Skin of body (tissue), 2 donors: ENCODE measurements around the gene KIAA0825. TPM values are rescaled to one million over a fixed set of nuclear protein-coding genes. Genes with fewer than 3 reads are reported as not detected.

Experiments
- DNase-seq: peaks from one replicate; lab custom pipeline; 2025; lab: John Stamatoyannopoulos, UW
- total RNA-seq: library from RNA; depleted of rRNA; stranded (reverse); fragments of >200 nt; gene quantifications from one replicate; pipeline ENCODE4 v1.2.3, GENCODE V29; 2014

KIAA0825 gene
- total RNA-seq, 1 donor from 2014 or later: 13.4 TPM

DNA sequence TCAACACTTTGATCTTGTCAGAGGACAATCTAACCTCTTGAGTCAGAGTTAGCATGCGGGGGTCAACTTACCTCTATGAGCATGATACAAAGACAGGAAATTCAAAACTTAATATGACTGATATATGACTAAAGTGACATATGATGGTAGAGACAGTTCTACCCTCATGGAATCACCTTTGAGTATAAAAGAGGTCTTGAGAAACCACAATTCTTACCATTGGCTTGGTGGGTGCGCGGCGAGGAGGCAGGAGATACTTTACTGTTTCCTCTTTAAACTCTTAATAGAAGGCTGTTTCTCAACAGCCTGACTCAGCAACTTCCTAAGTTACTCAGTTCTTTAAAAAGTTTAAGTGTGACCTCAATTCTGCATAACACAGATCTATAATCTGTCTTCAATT lies 372.8 kb downstream of the KIAA0825 start:
- DNase-seq: no peak

- no peak for DNase-seq
Observed at GRCh38 chr5:94244921-94245320, 373.5 kb downstream of the KIAA0825 start.

- DNase-seq: no peak
Observed at GRCh38 chr5:94243612-94244011, 374.8 kb downstream of the KIAA0825 start.

DNA sequence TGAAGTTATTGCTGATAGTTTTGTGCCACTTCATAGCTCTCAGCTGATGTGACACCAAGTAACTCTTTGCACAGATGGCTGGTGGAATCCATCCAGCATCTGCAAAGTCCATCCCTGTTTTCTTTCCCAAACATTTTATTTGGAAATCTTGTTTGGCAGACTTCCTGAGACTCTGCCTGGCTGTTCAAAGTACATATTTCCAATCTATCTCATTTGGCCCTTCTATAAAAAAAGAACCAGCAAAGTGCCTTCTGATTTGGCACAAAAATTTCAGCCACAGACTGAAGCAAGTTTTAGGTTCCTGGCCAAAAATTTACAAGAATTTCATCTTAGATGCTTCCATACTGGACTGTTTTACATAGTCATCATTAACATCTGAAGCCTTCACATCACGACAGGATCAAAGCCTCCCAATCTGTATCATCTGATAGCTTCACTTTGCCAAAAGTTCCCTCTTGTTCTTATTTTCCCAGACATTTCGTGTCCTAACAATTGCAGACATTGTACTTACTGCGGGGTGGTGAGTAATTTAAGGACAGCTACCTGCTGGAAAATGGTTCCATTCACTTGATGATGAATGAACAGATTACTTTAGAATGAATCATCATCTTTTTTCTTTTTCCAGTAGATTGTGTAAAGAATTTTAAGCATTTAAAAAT lies 377.3 kb downstream of the KIAA0825 start:
- DNase-seq: peak; percentile 13

GRCh38 chr5:94240596-94240992 lies 377.8 kb downstream of the KIAA0825 start:
- no peak for DNase-seq

GRCh38 chr5:94240134-94240533 lies 378.3 kb downstream of the KIAA0825 start:
- peak; percentile 0 for DNase-seq

- DNase-seq: no peak
Observed at GRCh38 chr5:94239266-94239665, 379.1 kb downstream of the KIAA0825 start.

- DNase-seq: no peak
Observed at GRCh38 chr5:94234987-94235386, 383.4 kb downstream of the KIAA0825 start.

GRCh38 chr5:94228791-94229190 lies 389.6 kb downstream of the KIAA0825 start:
- no peak for DNase-seq

DNA sequence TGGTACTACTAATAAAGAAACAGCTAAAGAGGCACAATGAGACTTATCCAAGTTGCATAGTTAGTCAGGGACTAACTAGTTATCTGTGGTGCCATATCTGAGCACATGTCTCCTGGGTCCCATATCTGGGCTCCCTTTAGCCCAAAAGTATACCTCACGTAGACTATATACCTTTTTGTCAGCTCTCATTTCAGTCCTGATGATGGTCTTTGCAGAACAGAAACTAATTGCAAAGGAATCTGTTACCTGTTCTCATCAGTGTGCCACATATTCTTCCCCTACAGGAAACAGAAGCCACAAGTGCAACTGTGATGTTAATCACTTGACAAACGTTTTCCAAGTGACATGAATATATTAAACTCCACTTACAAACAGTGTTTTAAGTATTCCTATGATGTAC lies 395.2 kb downstream of the KIAA0825 start:
- DNase-seq: no peak

- DNase-seq: no peak
Observed at GRCh38 chr5:94218374-94218773, 400.0 kb downstream of the KIAA0825 start.

GRCh38 chr5:94217745-94218144 lies 400.7 kb downstream of the KIAA0825 start:
- no peak for DNase-seq

GRCh38 chr5:94217216-94217615 lies 401.2 kb downstream of the KIAA0825 start:
- DNase-seq: no peak

- DNase-seq: no peak
Observed at GRCh38 chr5:94212476-94212875, 405.9 kb downstream of the KIAA0825 start.

DNA sequence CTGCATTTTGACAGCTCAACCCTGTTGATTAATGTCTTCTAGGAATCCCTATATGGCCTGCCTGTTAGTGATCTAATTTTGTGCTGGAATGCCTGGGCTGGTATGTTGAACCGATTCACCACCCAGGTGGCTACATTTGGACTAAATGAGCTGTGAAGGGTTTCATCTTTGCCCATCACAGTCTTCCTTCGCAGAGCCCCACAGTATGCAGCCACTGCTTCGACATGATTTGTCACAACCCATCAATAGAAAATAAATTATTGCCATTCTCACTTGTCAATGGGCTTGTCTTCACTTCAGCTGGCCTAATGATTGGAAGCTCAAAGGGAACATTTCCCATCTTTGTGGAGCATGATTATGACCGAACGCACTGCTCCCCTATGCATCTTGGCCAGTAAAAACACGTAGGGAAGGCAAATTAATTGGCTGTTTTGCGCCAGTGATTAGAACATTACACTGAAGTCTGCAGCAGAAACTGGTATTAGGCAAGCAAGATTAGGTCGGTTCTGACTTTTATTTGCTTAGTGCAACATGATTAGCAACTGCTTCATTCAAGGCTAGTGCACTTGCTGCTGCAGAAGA lies 408.5 kb downstream of the KIAA0825 start:
- DNase-seq: no peak

- DNase-seq: no peak
Observed at GRCh38 chr5:94209272-94209671, 409.1 kb downstream of the KIAA0825 start.

GRCh38 chr5:94199566-94199965 lies 418.8 kb downstream of the KIAA0825 start:
- DNase-seq: no peak

GRCh38 chr5:94197970-94198369 lies 420.4 kb downstream of the KIAA0825 start:
- no peak for DNase-seq

GRCh38 chr5:94196953-94197352 lies 421.5 kb downstream of the KIAA0825 start:
- DNase-seq: no peak

DNA sequence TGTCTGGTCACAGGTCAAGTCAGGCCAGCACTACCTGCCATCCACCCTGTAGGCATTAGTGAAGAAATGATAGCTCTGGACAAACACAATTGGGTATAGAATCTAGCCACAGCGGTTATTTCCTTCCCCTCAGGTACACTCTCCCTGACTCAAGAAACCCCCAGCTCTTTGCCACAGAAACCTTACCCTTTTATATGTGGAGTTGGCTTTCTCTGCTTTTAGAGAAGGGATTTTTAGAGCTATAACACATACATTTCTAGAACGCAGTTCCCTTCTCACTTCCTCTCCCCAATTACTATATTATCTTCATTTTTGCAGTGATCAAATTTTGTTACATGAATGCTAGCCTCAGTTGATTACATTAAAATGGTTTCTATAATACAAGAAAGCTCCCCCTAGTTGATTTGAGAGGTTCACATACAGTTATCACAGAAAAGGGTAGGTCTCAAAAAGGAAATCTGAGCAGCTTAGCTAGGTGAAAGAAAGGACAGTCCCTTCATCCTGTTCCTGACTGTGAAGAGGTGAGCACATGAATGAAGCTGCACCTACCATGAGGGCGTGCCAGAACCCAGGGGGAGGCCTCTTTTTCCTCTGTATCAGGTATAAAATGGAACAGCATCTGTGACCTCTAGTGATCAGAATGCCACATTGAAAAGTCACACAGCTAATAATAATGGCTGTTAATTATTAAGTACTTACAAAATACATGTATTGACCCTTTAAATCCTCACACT lies 425.6 kb downstream of the KIAA0825 start:
- DNase-seq: no peak

DNA sequence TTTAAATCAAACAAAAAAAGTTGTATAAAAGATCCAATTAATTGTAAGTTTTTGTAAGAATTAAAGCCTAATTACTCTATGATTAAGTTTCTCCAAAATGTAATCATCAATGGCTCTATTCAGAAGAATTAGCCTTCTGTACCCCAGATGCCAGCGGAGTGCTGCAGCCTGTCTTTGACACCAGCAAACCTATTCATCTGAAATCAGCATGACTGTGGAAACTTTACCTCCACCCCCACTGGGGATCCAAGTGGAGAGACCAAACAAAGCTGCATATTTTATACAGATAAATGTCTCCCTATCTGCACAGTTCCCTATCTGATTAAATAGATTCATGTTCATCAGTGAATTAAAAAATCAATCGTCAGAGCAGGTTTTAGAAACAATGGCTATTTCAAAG lies 426.8 kb downstream of the KIAA0825 start:
- DNase-seq: no peak

DNA sequence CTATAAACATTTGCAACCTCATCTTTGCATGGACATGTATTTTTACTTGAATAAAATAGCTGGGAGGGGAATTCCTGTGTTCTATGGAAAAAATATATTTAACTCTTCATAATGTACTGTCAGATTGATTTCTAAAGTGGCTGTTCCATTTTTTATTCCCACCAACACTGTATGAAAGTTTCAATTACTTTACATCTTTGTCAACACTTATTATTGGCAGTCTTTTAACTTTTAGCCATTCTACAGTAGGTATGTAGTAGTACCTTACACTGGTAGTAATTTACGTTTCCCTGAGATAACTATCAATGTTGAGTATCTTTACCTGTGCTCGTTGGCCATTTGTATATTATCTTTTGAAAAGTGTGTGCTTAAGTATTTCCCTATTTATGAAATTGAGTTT lies 429.7 kb downstream of the KIAA0825 start:
- no peak for DNase-seq

DNA sequence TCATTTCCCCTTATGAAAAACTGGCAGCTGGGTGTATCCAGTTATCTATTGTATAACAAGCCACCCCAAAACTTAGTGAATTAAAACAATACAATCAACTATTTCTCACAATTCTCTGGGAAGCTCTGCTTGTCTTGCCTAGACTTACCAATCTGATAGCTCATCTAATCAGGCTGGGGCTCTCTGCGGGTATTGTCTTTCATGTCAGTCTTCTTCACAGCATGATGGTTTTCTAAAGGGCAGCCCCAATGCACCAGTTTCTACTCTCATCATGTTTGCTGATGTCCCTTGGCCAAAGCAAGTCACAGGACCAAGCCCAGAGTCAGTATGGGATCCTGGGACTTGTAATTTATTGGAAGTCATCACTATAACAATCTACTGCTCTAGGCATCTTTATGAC lies 433.5 kb downstream of the KIAA0825 start:
- no peak for DNase-seq
